Measurements from ENCODE around the gene EMC8.

DNA sequence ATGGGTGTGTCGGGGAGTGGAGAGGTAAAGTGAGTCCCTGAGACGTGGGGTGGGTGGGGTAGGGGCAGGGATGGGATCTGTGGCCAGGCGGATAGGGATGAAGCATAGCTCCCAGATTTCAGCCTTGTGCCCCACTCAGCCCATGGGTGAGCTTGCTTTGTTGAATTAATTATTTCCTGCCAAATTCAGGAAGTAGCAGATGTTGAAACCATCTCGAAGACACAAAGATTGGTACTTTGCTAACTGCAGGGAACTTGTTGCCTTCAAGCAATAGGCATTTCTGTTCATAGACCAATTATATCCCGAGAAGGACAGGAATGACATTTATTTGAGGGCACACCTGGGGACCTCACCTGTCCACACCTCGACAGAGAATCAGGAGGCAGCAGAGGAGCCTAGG is 37.5 kb downstream of the EMC8 start:
- TF ChIP-seq, protein P1, sequence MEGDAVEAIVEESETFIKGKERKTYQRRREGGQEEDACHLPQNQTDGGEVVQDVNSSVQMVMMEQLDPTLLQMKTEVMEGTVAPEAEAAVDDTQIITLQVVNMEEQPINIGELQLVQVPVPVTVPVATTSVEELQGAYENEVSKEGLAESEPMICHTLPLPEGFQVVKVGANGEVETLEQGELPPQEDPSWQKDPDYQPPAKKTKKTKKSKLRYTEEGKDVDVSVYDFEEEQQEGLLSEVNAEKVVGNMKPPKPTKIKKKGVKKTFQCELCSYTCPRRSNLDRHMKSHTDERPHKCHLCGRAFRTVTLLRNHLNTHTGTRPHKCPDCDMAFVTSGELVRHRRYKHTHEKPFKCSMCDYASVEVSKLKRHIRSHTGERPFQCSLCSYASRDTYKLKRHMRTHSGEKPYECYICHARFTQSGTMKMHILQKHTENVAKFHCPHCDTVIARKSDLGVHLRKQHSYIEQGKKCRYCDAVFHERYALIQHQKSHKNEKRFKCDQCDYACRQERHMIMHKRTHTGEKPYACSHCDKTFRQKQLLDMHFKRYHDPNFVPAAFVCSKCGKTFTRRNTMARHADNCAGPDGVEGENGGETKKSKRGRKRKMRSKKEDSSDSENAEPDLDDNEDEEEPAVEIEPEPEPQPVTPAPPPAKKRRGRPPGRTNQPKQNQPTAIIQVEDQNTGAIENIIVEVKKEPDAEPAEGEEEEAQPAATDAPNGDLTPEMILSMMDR (IDR thresholded peaks at IDR 0.05) = no peak
- TF ChIP-seq POLR2A (IDR thresholded peaks at IDR 0.05) = no peak
